H9 (cell line): ENCODE measurements around the gene ZDHHC19. TPM values are rescaled to one million over a fixed set of nuclear protein-coding genes. Genes with fewer than 3 reads are reported as not detected.

Experiments
- DNase-seq: peaks from one replicate; pipeline ENCODE4 v3.0.0-alpha.2; 2017
- H2AFZ ChIP-seq: one replicate; pipeline ENCODE4 v1.6.1; 2013; ENCODE audit warnings: mild to moderate bottlenecking, low read length, control low read depth, moderate library complexity
- H2AK5ac ChIP-seq: 2 replicates; pipeline ENCODE4 v1.6.1; 2013; ENCODE audit warnings: low read length, control low read depth, mixed read lengths; ENCODE audit not compliant: insufficient read length
- H2BK120ac ChIP-seq: one replicate; pipeline ENCODE4 v1.6.1; 2013; ENCODE audit warnings: low read depth, mild to moderate bottlenecking, low read length, control low read depth, inconsistent platforms; ENCODE audit not compliant: poor library complexity, severe bottlenecking
- H2BK12ac ChIP-seq: 2 replicates; pipeline ENCODE4 v1.6.1; 2013; ENCODE audit warnings: low read length, control low read depth, mixed read lengths, low read depth; ENCODE audit not compliant: insufficient read length
- H2BK15ac ChIP-seq: 2 replicates; pipeline ENCODE4 v1.6.1; 2013; ENCODE audit warnings: low read depth, low read length, control low read depth
- H2BK20ac ChIP-seq: one replicate; pipeline ENCODE4 v1.6.1; 2013; ENCODE audit warnings: low read depth, mild to moderate bottlenecking, low read length, control low read depth, inconsistent platforms; ENCODE audit not compliant: poor library complexity, severe bottlenecking
- H2BK5ac ChIP-seq: 2 replicates; pipeline ENCODE4 v1.6.1; 2013; ENCODE audit warnings: low read length, control low read depth, mixed read lengths; ENCODE audit not compliant: insufficient read length
- H3K14ac ChIP-seq: 2 replicates; pipeline ENCODE4 v1.6.1; 2013; ENCODE audit warnings: low read length, control low read depth; ENCODE audit not compliant: insufficient read depth
- H3K18ac ChIP-seq: 2 replicates; pipeline ENCODE4 v1.6.1; 2013; ENCODE audit warnings: low read depth, mild to moderate bottlenecking, mixed read lengths, low read length, control low read depth; ENCODE audit not compliant: insufficient read length
- H3K23ac ChIP-seq: 2 replicates; pipeline ENCODE4 v1.6.1; 2013; ENCODE audit warnings: low read length, control low read depth, mixed read lengths, low read depth; ENCODE audit not compliant: insufficient read length
- H3K23me2 ChIP-seq: 2 replicates; pipeline ENCODE4 v1.6.1; 2013; ENCODE audit warnings: low read depth, mild to moderate bottlenecking, mixed read lengths, low read length, control low read depth; ENCODE audit not compliant: insufficient read length, poor library complexity, severe bottlenecking
- H3K27ac ChIP-seq: 2 replicates; pipeline ENCODE4 v1.5.1; 2013; ENCODE audit warnings: low read length, control low read depth, mixed read lengths, low read depth; ENCODE audit not compliant: insufficient read length
- H3K27me3 ChIP-seq: 2 replicates; pipeline ENCODE4 v1.6.1; 2013; ENCODE audit warnings: low read length, control low read depth, inconsistent platforms; ENCODE audit not compliant: insufficient read depth
- H3K4ac ChIP-seq: 2 replicates; pipeline ENCODE4 v1.6.1; 2013; ENCODE audit warnings: low read depth, mild to moderate bottlenecking, control low read depth, inconsistent platforms, low read length, moderate library complexity
- H3K4me1 ChIP-seq: 2 replicates; pipeline ENCODE4 v1.6.1; 2013; ENCODE audit warnings: low read length, control low read depth, inconsistent platforms; ENCODE audit not compliant: insufficient read depth
- H3K4me2 ChIP-seq: 2 replicates; pipeline ENCODE4 v1.6.1; 2013; ENCODE audit warnings: low read length, control low read depth, mixed read lengths; ENCODE audit not compliant: insufficient read length, insufficient read depth
- H3K56ac ChIP-seq: 2 replicates; pipeline ENCODE4 v1.6.1; 2013; ENCODE audit warnings: low read depth, mild to moderate bottlenecking, mixed read lengths, low read length, control low read depth; ENCODE audit not compliant: insufficient read length
- H3K79me1 ChIP-seq: 2 replicates; pipeline ENCODE4 v1.6.1; 2013; ENCODE audit warnings: low read depth, mild to moderate bottlenecking, moderate library complexity, low read length, control low read depth, inconsistent platforms; ENCODE audit not compliant: insufficient read depth, poor library complexity, severe bottlenecking
- H3K79me2 ChIP-seq: 2 replicates; pipeline ENCODE4 v1.6.1; 2013; ENCODE audit warnings: low read length, control low read depth, inconsistent platforms; ENCODE audit not compliant: insufficient read depth
- H3K9ac ChIP-seq: 2 replicates; pipeline ENCODE4 v1.6.1; 2013; ENCODE audit warnings: low read length, control low read depth, mixed read lengths; ENCODE audit not compliant: insufficient read length; ENCODE audit errors: extremely low read depth
- H3K9me3 ChIP-seq: one replicate; pipeline ENCODE4 v1.6.1; 2013; ENCODE audit warnings: low read depth, low read length, inconsistent platforms; ENCODE audit not compliant: control insufficient read depth
- H3T11ph ChIP-seq: one replicate; pipeline ENCODE4 v1.6.1; 2013; ENCODE audit warnings: mild to moderate bottlenecking, low read length, control low read depth, inconsistent platforms
- H4K20me1 ChIP-seq: one replicate; pipeline ENCODE4 v1.6.1; 2013; ENCODE audit not compliant: control insufficient read depth, insufficient read length, insufficient read depth
- H4K5ac ChIP-seq: 2 replicates; pipeline ENCODE4 v1.6.1; 2013; ENCODE audit warnings: low read depth, mild to moderate bottlenecking, mixed read lengths, low read length, control low read depth; ENCODE audit not compliant: insufficient read length
- H4K8ac ChIP-seq: replicated peaks from 2 replicates; pipeline ENCODE4 v1.6.1; 2013; ENCODE audit warnings: low read length, control low read depth, mixed read lengths, low read depth; ENCODE audit not compliant: insufficient read length
- H4K91ac ChIP-seq: 2 replicates; pipeline ENCODE4 v1.6.1; 2013; ENCODE audit warnings: low read depth, mild to moderate bottlenecking, moderate library complexity, mixed read lengths, low read length, control low read depth; ENCODE audit not compliant: insufficient read length
- H3K27ac Mint-ChIP-seq, 3 experiments: 2 replicates in 2 of 3; 3 replicates in 1 of 3; pipeline ENCODE4 v1.8.0; 2020 to 2021; ENCODE audit warnings: mixed read lengths in 3 of 3, mild to moderate bottlenecking in 1 of 3, moderate library complexity in 1 of 3
- H3K27me3 Mint-ChIP-seq: 2 replicates; pipeline ENCODE4 v1.8.0; 2021; ENCODE audit warnings: low read depth, mild to moderate bottlenecking, moderate library complexity, mixed read lengths
- H3K36me3 Mint-ChIP-seq, 3 experiments: 2 replicates in 2 of 3; 3 replicates in 1 of 3; pipeline ENCODE4 v1.8.0; 2020 to 2021; ENCODE audit warnings: low read depth in 3 of 3, mixed read lengths in 3 of 3; ENCODE audit not compliant: insufficient read depth in 1 of 3
- H3K4me1 Mint-ChIP-seq, 2 experiments: 2 replicates each; pipeline ENCODE4 v1.8.0; 2020; ENCODE audit warnings: mixed read lengths in 2 of 2
- H3K4me3 Mint-ChIP-seq, 2 experiments: 2 replicates in 1 of 2; 3 replicates in 1 of 2; pipeline ENCODE4 v1.8.0; 2020 to 2021; ENCODE audit warnings: mild to moderate bottlenecking in 2 of 2, mixed read lengths in 2 of 2, moderate library complexity in 1 of 2
- H3K9me3 Mint-ChIP-seq, 2 experiments: 2 replicates in 1 of 2; 3 replicates in 1 of 2; pipeline ENCODE4 v1.8.0; 2020; ENCODE audit warnings: mild to moderate bottlenecking in 2 of 2, mixed read lengths in 2 of 2, moderate library complexity in 1 of 2
- CTCF ChIP-seq: fragments of 200-600 bp; sonication (generic); conservative IDR thresholded peaks from 3 replicates; pipeline ENCODE4 v1.8.0; 2021; ENCODE audit warnings: antibody characterized with exemption, mild to moderate bottlenecking
- WGBS: extraction: QIAGEN DNeasy Blood & Tissue Kit; methylation state at CpG from one replicate; pipeline ENCODE4 v1.1.7; 2013; ENCODE audit warnings: missing lambda C conversion rate, low lambda C conversion rate, mixed read lengths; ENCODE audit not compliant: insufficient read length; ENCODE audit errors: extremely low coverage; 5-methylcytosine and 5-hydroxymethylcytosine counted together
- total RNA-seq: library from RNA; stranded (reverse); gene quantifications from 2 replicates; pipeline ENCODE4 v1.2.1, GENCODE V29; 2021

ZDHHC19 gene
- total RNA-seq, 1 experiment from 2014 or later, result 2.2 TPM

GRCh38 chr3:196150481-196150880, 60.7 kb downstream of the ZDHHC19 start:
- no peaks in the 10 kb centered on the region; the same call in none of the 2 replicates for H3K27me3 Mint-ChIP-seq
- no peak overlapping the region for H4K91ac ChIP-seq

More at GRCh38 chr3:196150481-196150880, 60.7 kb downstream of the ZDHHC19 start:
- no peak overlapping the region for H4K8ac ChIP-seq
- no peak overlapping the region for H3K18ac ChIP-seq
- no CpG with 5 or more reads among the region's 3 CpGs for WGBS
- no peak for DNase-seq
- no peaks in the 10 kb centered on the region for H3K27me3 ChIP-seq
- no peak overlapping the region for H3K23ac ChIP-seq
- H4K20me1 ChIP-seq, result no peaks in the 10 kb centered on the region
- H3K4me1 ChIP-seq, result peaks cover 3% of the 10 kb centered on the region; the same call in 1 of the 2 replicates
- Mint-ChIP-seq H3K4me1 (peaks cover 12 to 14% of the 10 kb centered on the region in 2 experiments), H3K4me3 (no peak overlapping the region), H3K9me3 (peaks cover 35 to 37% of the 10 kb centered on the region in 2 experiments), H3K27ac (no peak overlapping the region), H3K36me3 (peaks cover 0 to 27% (median 4%) of the 10 kb centered on the region in 3 experiments; a peak in 3 of 7 replicates)
- H3K27ac ChIP-seq, result no peak overlapping the region
- no peak overlapping the region for H3K56ac ChIP-seq
- no peak overlapping the region for H3K9ac ChIP-seq
- H3K4ac ChIP-seq, result no peak overlapping the region
- no peaks in the 10 kb centered on the region for H3K9me3 ChIP-seq
- H2BK120ac ChIP-seq, result no peak overlapping the region
- H2AFZ ChIP-seq, result no peak overlapping the region
- no peak overlapping the region for H3K4me2 ChIP-seq
- H2BK5ac ChIP-seq, result no peak overlapping the region
- no peak overlapping the region for H3T11ph ChIP-seq
- no peak overlapping the region for H2AK5ac ChIP-seq
- H2BK12ac ChIP-seq, result no peak overlapping the region
- no peaks in the 10 kb centered on the region for H3K79me1 ChIP-seq
- H3K23me2 ChIP-seq, result no peaks in the 10 kb centered on the region
- no peaks in the 10 kb centered on the region for H3K79me2 ChIP-seq
- no peak overlapping the region for H4K5ac ChIP-seq
- no peak overlapping the region for H2BK20ac ChIP-seq
- H3K14ac ChIP-seq, result no peak overlapping the region
- TF ChIP-seq CTCF, result no peak
- H2BK15ac ChIP-seq, result no peak overlapping the region
